GM21723 (cell line): ENCODE data around the gene ANKAR.
"Not testable (repeated sequence)": the region's sequence is repeated elsewhere in the genome, so short reads cannot be mapped to it uniquely, and the experiment has no call there.

Experiments used
- ATAC-seq: cut with Tn5 transposase; IDR thresholded peaks from one replicate; pipeline ENCODE4 v1.9.1; 2021; ENCODE audit warnings: mild to moderate bottlenecking, moderate library complexity; ENCODE audit not compliant: unreplicated experiment

Gene ANKAR

GRCh38 chr2:189698020-189698887 lies 23.8 kb downstream of the ANKAR start:
- ATAC-seq: no peak

GRCh38 chr2:189700681-189701080 lies 26.2 kb downstream of the ANKAR start:
- no peak for ATAC-seq

GRCh38 chr2:189702071-189702470 lies 27.6 kb downstream of the ANKAR start:
- no peak for ATAC-seq

DNA sequence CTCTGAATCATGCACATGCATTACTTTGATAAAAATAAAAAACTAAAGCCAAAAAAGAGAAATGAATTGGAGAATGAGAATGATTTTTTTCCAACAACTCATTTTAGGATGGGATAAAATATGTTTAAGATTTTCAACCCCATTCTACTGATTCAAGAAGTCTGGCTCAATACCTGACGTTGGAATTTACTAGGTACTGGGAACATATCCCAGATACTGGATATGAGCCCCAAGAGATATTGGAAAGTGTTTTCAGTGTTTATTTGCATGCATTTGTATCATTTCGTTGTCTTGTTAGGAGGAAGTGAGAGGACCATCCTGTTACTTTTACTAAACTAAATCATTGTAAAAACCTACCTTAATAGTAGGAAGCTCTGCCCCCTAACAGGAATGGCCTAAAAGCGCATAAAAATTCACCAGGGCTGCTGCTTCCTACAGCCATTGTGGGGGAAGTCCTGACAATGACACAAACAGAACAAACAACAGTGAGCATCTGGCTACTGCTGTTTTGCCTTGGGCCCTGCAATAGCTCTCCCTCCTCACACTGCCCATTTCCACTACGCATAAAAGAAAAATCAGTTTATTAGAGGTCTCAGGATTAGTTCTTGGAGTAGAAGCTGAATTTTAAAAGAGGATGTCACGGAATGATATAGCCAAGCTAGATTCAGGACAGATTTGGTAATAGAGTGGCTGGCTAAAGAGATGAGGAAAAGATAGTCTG lies 35.2 kb downstream of the ANKAR start:
- no peak for ATAC-seq

GRCh38 chr2:189717593-189717992 lies 43.1 kb downstream of the ANKAR start:
- not testable (repeated sequence) for ATAC-seq

DNA sequence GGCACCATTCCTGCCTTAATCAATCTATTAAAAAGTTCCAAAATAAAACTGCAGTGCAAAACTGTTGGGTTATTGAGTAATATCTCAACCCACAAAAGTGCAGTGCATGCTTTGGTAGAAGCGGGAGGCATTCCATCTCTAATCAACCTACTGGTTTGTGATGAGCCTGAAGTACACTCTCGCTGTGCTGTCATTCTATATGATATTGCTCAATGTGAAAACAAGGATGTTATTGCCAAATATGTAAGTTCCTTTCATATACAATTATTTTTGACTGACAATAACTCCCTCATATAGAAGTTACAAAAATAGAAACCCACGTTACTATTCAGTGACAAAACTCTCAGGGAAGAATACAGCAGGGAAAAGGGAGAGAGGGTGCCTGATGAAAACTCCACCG lies 45.1 kb downstream of the ANKAR start:
- no peak for ATAC-seq

DNA sequence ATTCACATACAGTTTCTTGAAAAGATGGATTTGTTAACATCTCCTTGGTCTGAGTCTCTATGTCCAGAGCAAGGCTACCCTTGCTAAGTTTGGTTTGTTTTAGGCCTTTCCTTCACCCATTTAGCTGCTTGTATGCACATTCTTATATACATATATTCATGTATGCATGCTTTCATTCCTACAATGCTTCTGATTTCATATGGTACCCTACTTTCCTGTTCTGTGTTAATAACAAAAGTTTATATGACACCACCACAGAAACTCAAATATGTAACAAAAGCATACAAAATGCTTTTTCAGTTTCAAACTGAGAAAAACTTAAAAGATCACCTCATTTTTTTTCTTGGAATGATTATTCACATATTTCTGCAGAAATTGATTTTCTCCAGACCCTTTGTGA lies 48.7 kb downstream of the ANKAR start:
- no peak for ATAC-seq
